GM12892 (cell line): ENCODE results near the gene RUSF1.

Experiments
- DNase-seq: peaks from one replicate; pipeline ENCODE4 v3.0.0; 2011; ENCODE audit not compliant: insufficient read length
- FAIRE-seq: peaks from 2 replicates; lab custom pipeline; 2011; peaks lifted over from hg19 to GRCh38; lab: Jason Lieb, UNC
- POLR2A ChIP-seq: IDR thresholded peaks from 2 replicates; pipeline ENCODE4 v1.6.1; 2011; ENCODE audit warnings: low read depth, low read length, control low read depth
- POLR2AphosphoS5 ChIP-seq: IDR thresholded peaks from 2 replicates; pipeline ENCODE4 v1.6.1; 2011; ENCODE audit warnings: low read depth, low read length, control low read depth
- TAF1 ChIP-seq: IDR thresholded peaks from 2 replicates; pipeline ENCODE4 v1.6.1; 2011; ENCODE audit warnings: low read depth, mild to moderate bottlenecking, control low read depth, low read length, borderline replicate concordance

The RUSF1 gene

GRCh38 chr16:31472709-31473203, 35.4 kb downstream of the RUSF1 start:
- TF ChIP-seq POLR2A = no peak
- DNase-seq (no peak), FAIRE-seq (no peak)

DNA sequence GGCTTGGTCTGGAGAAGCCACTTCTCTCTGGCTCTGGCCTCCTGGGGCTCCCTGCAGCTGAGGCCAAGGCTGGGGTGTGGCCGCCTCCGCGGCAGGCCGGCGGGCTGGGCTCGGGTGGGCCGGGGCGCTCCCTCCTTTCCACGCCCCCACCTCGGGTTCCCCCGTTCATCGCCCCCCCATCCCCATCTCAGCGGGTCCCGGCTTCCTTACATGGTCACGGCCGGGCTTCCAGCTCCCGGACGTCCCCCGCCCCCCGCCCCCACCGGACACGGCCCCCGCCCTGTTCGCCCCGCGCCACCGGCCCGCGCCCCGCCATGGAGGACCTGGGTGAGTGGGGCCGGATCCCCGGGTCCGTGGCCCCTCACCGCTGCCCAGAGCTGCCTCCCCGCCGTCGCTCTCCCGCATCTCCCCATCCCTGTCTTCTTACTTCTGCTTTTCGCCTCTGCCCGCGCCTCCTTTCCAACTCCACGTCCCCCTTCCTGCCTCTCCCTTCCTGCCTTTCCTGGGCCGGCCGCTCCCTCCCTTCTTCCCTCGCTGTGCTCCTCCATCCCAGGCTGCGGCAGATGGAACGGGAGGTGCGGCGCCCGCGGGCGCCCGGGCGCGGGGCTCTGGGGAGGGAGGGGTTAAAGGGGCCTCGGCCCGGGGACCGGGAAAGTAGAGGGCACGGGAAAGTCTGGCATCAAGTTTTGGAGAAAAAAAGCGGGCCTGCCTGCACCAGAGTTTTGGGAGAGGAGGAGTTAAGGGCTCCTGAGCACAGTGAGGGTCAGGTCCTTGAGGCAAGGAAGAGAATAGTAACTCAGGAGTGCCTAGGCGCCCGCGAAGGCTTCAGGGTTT, 36.1 kb downstream of the RUSF1 start, which contains the start of gene TGFB1I1:
TSS of gene TGFB1I1 (plus strand) at position 278 of the 834 bp plus-strand sequence. CDS start at position 315, 37 bp downstream.
- FAIRE-seq (no peak), DNase-seq (no peak)
- TF ChIP-seq TAF1 = no peak
- no peak for TF ChIP-seq POLR2A
- no peak for TF ChIP-seq POLR2AphosphoS5

- TF ChIP-seq POLR2AphosphoS5 = no peak
- no peak for TF ChIP-seq POLR2A
- TF ChIP-seq TAF1 = no peak
- DNase-seq (no peak), FAIRE-seq (no peak)
Measured at GRCh38 chr16:31471241-31471874, 36.8 kb downstream of the RUSF1 start.

DNA sequence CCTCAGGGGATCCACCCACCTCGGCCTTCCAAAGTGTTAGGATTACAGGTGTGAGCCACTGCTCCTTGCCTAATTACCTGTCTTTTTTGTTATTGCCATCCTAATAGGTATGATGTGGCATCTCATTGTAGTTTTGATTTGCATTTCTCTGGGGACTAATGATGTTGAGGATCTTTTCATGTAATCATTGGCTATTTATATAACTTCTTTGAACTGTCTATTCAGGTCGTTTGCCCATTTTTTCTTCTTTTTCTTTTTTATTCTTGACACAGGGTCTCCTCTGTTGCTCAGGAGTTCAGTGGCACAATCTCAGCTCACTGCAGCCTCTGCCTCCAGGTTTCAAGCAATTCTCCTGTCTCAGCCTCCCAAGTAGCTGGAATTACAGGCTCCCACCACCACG, 37.6 kb downstream of the RUSF1 start:
- no peak for TF ChIP-seq POLR2AphosphoS5
- TF ChIP-seq TAF1 = no peak
- no peak for TF ChIP-seq POLR2A
- FAIRE-seq = no peak
- DNase-seq = no peak

DNA sequence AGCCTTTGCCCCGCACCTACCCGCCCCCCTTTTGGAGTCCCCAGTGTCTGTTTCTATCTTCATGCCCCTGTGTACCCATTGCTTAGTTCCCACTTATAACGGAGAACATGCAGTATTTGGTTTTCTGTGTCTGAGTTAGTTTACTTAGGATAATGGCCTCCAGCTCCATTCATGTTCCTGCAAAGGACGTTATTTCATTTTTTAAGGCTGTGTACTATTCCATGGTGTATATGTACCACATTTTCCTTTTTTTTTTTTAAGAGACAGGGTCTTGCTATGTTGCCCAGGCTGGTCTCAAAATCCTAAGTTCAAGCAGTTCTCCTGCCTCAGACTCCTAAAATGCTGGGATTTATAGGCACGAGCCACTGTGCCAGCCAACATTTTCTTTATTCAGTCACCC, 40.3 kb downstream of the RUSF1 start:
- DNase-seq (no peak), FAIRE-seq (no peak)
- TF ChIP-seq POLR2A (no peak), POLR2AphosphoS5 (no peak), TAF1 (no peak)

- TF ChIP-seq POLR2A = no peak; the same call in 1 of the 2 replicates
Measured at GRCh38 chr16:31467151-31467773, 40.9 kb downstream of the RUSF1 start.

GRCh38 chr16:31466381-31466841, 41.8 kb downstream of the RUSF1 start:
- FAIRE-seq (no peak), DNase-seq (no peak)
- TF ChIP-seq TAF1 (no peak), POLR2A (no peak), POLR2AphosphoS5 (no peak)

More at GRCh38 chr16:31467151-31467773, 40.9 kb downstream of the RUSF1 start:
- FAIRE-seq (no peak), DNase-seq (no peak)

DNA sequence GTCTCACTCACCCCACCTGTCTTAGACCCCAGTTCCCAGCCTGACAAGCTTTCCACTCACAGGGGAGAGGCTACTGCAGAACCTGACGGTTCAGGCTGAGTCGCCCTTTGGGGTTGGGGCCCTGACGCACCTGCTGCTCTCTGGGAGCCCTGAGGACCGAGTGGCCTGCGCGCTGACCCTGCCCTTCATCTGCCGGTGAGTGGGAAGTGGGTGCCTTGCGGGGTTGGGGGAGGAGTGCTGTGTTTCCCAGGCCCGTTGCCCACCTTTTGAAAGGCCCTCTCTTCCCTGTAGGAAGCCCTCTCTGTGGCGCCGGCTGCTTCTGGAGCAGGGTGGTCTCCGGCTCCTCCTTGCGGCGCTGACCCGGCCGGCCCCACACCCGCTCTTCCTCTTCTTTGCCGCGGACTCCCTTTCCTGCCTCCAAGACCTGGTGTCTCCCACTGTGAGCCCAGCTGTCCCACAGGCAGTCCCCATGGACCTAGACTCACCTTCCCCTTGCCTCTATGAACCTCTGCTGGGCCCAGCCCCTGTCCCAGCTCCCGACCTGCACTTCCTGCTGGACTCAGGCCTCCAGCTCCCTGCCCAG, 42.3 kb downstream of the RUSF1 start:
- TF ChIP-seq POLR2AphosphoS5 = no peak
- TF ChIP-seq POLR2A = no peak
- TF ChIP-seq TAF1 = no peak
- FAIRE-seq = no peak
- no peak for DNase-seq

DNA sequence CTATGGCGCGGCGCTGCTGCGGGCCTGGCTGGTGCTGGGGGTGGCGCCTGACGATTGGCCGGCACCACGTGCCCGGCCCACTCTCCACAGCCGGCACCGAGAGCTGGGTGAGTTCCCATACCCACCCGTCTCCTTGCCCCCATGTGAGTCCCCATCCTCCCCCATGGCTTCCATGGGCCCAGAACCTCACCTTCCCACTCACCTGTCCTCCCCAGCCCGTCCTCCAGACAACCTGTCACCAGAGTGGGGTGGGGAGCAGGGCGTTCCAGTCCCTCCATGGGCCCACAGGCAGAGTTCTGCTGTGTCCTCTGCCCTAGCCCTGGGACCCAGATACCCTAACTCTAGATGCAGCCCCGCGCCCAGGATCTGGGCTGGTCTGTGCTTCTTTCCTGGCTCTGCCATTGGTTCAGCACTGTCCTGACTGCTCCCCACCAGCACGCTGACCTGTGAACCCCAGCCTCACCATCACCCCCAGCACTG, 43.4 kb downstream of the RUSF1 start:
- DNase-seq (no peak), FAIRE-seq (no peak)
- TF ChIP-seq POLR2A = no peak
- TF ChIP-seq POLR2AphosphoS5 = no peak
- no peak for TF ChIP-seq TAF1

GRCh38 chr16:31464348-31464769, 43.8 kb downstream of the RUSF1 start:
- no peak for FAIRE-seq

More at GRCh38 chr16:31464348-31464769, 43.8 kb downstream of the RUSF1 start:
- TF ChIP-seq POLR2A = no peak
- no peak for TF ChIP-seq TAF1
- no peak for TF ChIP-seq POLR2AphosphoS5
- DNase-seq = no peak
